Endothelial cell of umbilical vein (primary cell): ENCODE data around the gene DSCAML1. TPM values are rescaled to one million over a fixed set of nuclear protein-coding genes. Genes with fewer than 3 reads are reported as not detected.

Source experiments
- BruUV-seq: library from RNA; stranded (reverse); fragments of 400-500 nt; replicated peaks from 2 replicates; lab custom pipeline; 2021; lab: Mats Ljungman, UMichigan
- CTCF ChIA-PET: fragments of 300-600, 350-600 bp; sonication (Branson Sonifier 250); formaldehyde crosslinking; loops from one replicate; lab custom pipeline; 2021; ENCODE audit warnings: antibody characterized with exemption, inconsistent platforms; lab: Charles Lee
- POLR2A ChIA-PET: fragments of 300-600, 350-600 bp; sonication (Branson Sonifier 250); formaldehyde crosslinking; loops from one replicate; lab custom pipeline; 2021; ENCODE audit warnings: antibody characterized with exemption, inconsistent platforms; lab: Charles Lee
- DNase-seq: peaks from one replicate; pipeline ENCODE4 v3.0.0-alpha.2; 2011; ENCODE audit warnings: low read depth, low spot score
- FAIRE-seq: peaks from 2 replicates; lab custom pipeline; 2011; peaks lifted over from hg19 to GRCh38; lab: Jason Lieb, UNC
- H2AFZ ChIP-seq: 2 replicates; pipeline ENCODE4 v1.6.0; 2012; ENCODE audit warnings: low read depth, low read length, control low read depth, inconsistent platforms
- H3K27ac ChIP-seq: 2 replicates; pipeline ENCODE4 v1.5.1; 2011; ENCODE audit warnings: low read depth, mild to moderate bottlenecking, control low read depth, low read length, moderate library complexity; ENCODE audit not compliant: insufficient read depth
- H3K27me3 ChIP-seq, 2 experiments: 2 replicates each; pipeline versions ENCODE4 v1.6.0 to v1.6.1; 2011; ENCODE audit warnings: low read length in 2 of 2, mixed read lengths in 1 of 2; ENCODE audit not compliant: control insufficient read depth in 2 of 2, insufficient read depth in 2 of 2
- H3K36me3 ChIP-seq, 2 experiments: 2 replicates in 1 of 2; 3 replicates in 1 of 2; pipeline ENCODE4 v1.5.1; 2011; ENCODE audit warnings: low read length in 2 of 2, mild to moderate bottlenecking in 1 of 2, moderate library complexity in 1 of 2; ENCODE audit not compliant: control insufficient read depth in 2 of 2, insufficient read depth in 2 of 2; ENCODE audit errors: extremely low read depth in 1 of 2
- H3K4me1 ChIP-seq: 3 replicates; pipeline ENCODE4 v1.5.1; 2011; ENCODE audit warnings: mild to moderate bottlenecking, low read length; ENCODE audit not compliant: control insufficient read depth, insufficient read depth; ENCODE audit errors: extremely low read depth
- H3K4me2 ChIP-seq: 2 replicates; pipeline ENCODE4 v1.6.1; 2011; ENCODE audit warnings: low read length, control low read depth, mixed read lengths; ENCODE audit not compliant: insufficient read depth
- H3K4me3 ChIP-seq, 3 experiments: fragments of 200-600 bp in 1 of 3; sonication (generic), shearing (Covaris generic) in 1 of 3; replicated peaks in 1 of 3; 2 replicates each; pipeline ENCODE4 v1.5.1; 2011 to 2016; ENCODE audit warnings: control low read depth in 3 of 3, low read length in 3 of 3, mild to moderate bottlenecking in 2 of 3, inconsistent platforms in 1 of 3, low read depth in 1 of 3, moderate library complexity in 1 of 3; ENCODE audit not compliant: insufficient read depth in 1 of 3
- H3K79me2 ChIP-seq: 2 replicates; pipeline ENCODE4 v1.6.0; 2012; ENCODE audit warnings: low read length, inconsistent platforms; ENCODE audit not compliant: control insufficient read depth, insufficient read depth
- H3K9ac ChIP-seq: replicated peaks from 2 replicates; pipeline ENCODE3; 2011; ENCODE audit warnings: low read length, control low read depth; ENCODE audit not compliant: insufficient read depth; ENCODE audit errors: extremely low read depth
- H3K9me1 ChIP-seq: replicated peaks from 3 replicates; pipeline ENCODE4 v1.6.0; 2011; ENCODE audit warnings: mild to moderate bottlenecking, low read length; ENCODE audit not compliant: control insufficient read depth, insufficient read depth; ENCODE audit errors: extremely low read depth
- H3K9me3 ChIP-seq: replicated peaks from 2 replicates; pipeline ENCODE4 v1.5.1; 2012; ENCODE audit warnings: low read length, inconsistent platforms; ENCODE audit not compliant: control insufficient read depth, insufficient read depth
- H4K20me1 ChIP-seq: replicated peaks from 2 replicates; pipeline ENCODE3; 2011; ENCODE audit warnings: mild to moderate bottlenecking, low read length; ENCODE audit not compliant: control insufficient read depth, insufficient read depth; ENCODE audit errors: extremely low read depth
- CTCF ChIP-seq, 2 donors: IDR thresholded peaks; 1 replicate in 1 of 2; 2 replicates in 1 of 2; pipeline ENCODE4 v1.5.1; 2011; ENCODE audit warnings: low read length in 2 of 2, mild to moderate bottlenecking in 2 of 2, moderate library complexity in 2 of 2, control low read depth in 1 of 2, inconsistent platforms in 1 of 2, low read depth in 1 of 2; ENCODE audit not compliant: insufficient read depth in 1 of 2; ENCODE audit errors: extremely low read depth in 1 of 2
- EZH2 ChIP-seq: IDR thresholded peaks from 2 replicates; pipeline ENCODE4 v1.6.1; 2012; ENCODE audit warnings: borderline replicate concordance, low read depth, mild to moderate bottlenecking, moderate library complexity, low read length, inconsistent platforms; ENCODE audit not compliant: severe bottlenecking
- FOS ChIP-seq: IDR thresholded peaks from 2 replicates; pipeline ENCODE4 v1.6.1; 2011; ENCODE audit warnings: mild to moderate bottlenecking, low read length, moderate library complexity, borderline replicate concordance; ENCODE audit not compliant: insufficient read depth
- GATA2 ChIP-seq: IDR thresholded peaks from 2 replicates; pipeline ENCODE4 v1.7.0; 2011; ENCODE audit warnings: low read depth, mild to moderate bottlenecking, moderate library complexity, mixed read lengths, low read length; ENCODE audit not compliant: insufficient read length, insufficient read depth
- JUN ChIP-seq: IDR thresholded peaks from 2 replicates; pipeline ENCODE4 v1.6.1; 2011; ENCODE audit warnings: borderline replicate concordance, low read depth; ENCODE audit not compliant: insufficient read length, insufficient read depth
- MAX ChIP-seq: IDR thresholded peaks from 2 replicates; pipeline ENCODE4 v1.6.1; 2011; ENCODE audit not compliant: insufficient read depth, insufficient read length
- MYC ChIP-seq: IDR thresholded peaks from one replicate; pipeline ENCODE4 v1.6.1; 2011; ENCODE audit warnings: mild to moderate bottlenecking, low read depth, low read length
- POLR2A ChIP-seq: IDR thresholded peaks from 2 replicates; pipeline ENCODE4 v1.6.1; 2012; ENCODE audit warnings: low read depth, mild to moderate bottlenecking, control low read depth, low read length
- POLR2AphosphoS5 ChIP-seq: IDR thresholded peaks from 2 replicates; pipeline ENCODE4 v1.6.1; 2012; ENCODE audit warnings: low read depth, mild to moderate bottlenecking, control low read depth, low read length, moderate library complexity; ENCODE audit not compliant: insufficient read depth
- dilution Hi-C: fragments of 300-500 bp; cut with MboI; formaldehyde crosslinking; loops from one replicate; pipeline ENCODE4 v1.15.0; 2019; ENCODE audit warnings: low sequenced_read_pairs; ENCODE audit not compliant: extremely low pct_ligation_motif_present
- intact Hi-C: fragments of 100-400 bp; cut with micrococcal nuclease; formaldehyde crosslinking; loops from one replicate; pipeline ENCODE4 v1.10.0; 2022
- polyA plus RNA-seq, 4 experiments: library from polyadenylated mRNA; depleted of rRNA in 3 of 4; stranded (reverse) in 3 of 4; unstranded in 1 of 4; fragments of >200 nt; gene quantifications; 2 replicates each; pipeline versions ENCODE4 v1.2.1 to v1.2.3, GENCODE V29; 2011 to 2012; ENCODE audit warnings: missing spikeins in 1 of 4
- total RNA-seq: library from RNA; stranded (reverse); gene quantifications from 2 replicates; pipeline ENCODE4 v1.2.3, GENCODE V29; 2021

The DSCAML1 gene
- total and polyA plus RNA-seq, 2 donors (not counting 3 experiments of a cell fraction or from before 2014, with no cell fraction given), result not detected

- POLR2A ChIA-PET, result no interaction called here
- Histone ChIP-seq H3K27me3 (peaks cover 32 to 39% of the 10 kb centered on the region in 2 experiments), H4K20me1 (no peaks in the 10 kb centered on the region), H3K9ac (no peak overlapping the region), H3K4me3 (no peak overlapping the region), H3K9me3 (no peaks in the 10 kb centered on the region), H3K4me2 (no peak overlapping the region), H3K36me3 (no peaks in the 10 kb centered on the region), H3K27ac (no peak overlapping the region), H3K79me2 (no peaks in the 10 kb centered on the region), H3K9me1 (no peaks in the 10 kb centered on the region), H2AFZ (no peak overlapping the region), H3K4me1 (no peaks in the 10 kb centered on the region)
- intact Hi-C loops, result no loop called here
- TF ChIP-seq FOS (no peak), POLR2A (no peak), JUN (no peak), POLR2AphosphoS5 (no peak), MYC (no peak), CTCF (IDR thresholded peaks at IDR 0.05; ENCODE audit: extremely low read depth in 1 of 2, insufficient read depth in 1 of 2, low read depth in 1 of 2, low read length in 2 of 2) (no peak), MAX (no peak), EZH2 (no peak), GATA2 (no peak)
- FAIRE-seq (no peak), DNase-seq (no peak)
- no TSS peak for BruUV-seq
- CTCF ChIA-PET, result interaction anchor here (1.0 to 2.1 kb wide), 3 partner anchors 15 to 261 kb away, joined by 4 to 10 read pairs (median 4); no protein-coding TSS in a partner anchor
- dilution Hi-C loops, result no loop called here
These were observed 4.0 kb downstream of the DSCAML1 start for GRCh38 chr11:117792992-117793391.
